GM19099 (cell line): ENCODE data around the gene VSIR.

Experiments
- POLR2A ChIP-seq: IDR thresholded peaks from 3 replicates; pipeline ENCODE4 v1.6.1; 2011; ENCODE audit warnings: low read depth; ENCODE audit not compliant: insufficient read length; ENCODE audit errors: extremely low read depth

VSIR gene

GRCh38 chr10:71773221-71773971 lies at the start of gene VSIR:
TSS of gene VSIR (minus strand) at chr10:71773520. CDS start at chr10:71773439, 81 bp downstream.
- peak; percentile 87 for TF ChIP-seq POLR2A

- no peak for TF ChIP-seq POLR2A
Observed at GRCh38 chr10:71821909-71822763, 48.8 kb upstream of the VSIR start.

DNA sequence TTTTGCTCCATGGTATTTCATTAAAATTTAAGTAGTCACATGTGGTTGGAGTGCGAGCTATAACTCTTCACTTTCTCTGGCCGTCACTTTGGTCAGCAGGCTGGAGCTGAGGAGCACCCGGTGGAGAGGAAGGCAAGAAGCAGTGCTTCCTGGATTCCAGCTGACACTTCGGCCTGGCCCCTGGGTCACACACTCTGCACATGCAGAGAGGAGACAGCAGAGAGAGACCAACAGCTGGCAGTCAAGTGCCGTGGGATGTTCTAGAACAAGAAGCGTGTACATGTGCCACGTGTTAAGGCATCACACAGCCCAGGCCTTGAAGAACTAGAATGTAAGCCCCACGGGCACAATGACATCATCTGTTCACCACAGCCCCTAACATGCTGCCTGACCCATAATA lies 47.6 kb upstream of the VSIR start:
- no peak for TF ChIP-seq POLR2A

GRCh38 chr10:71819985-71820384 lies 46.7 kb upstream of the VSIR start:
- TF ChIP-seq POLR2A = no peak

DNA sequence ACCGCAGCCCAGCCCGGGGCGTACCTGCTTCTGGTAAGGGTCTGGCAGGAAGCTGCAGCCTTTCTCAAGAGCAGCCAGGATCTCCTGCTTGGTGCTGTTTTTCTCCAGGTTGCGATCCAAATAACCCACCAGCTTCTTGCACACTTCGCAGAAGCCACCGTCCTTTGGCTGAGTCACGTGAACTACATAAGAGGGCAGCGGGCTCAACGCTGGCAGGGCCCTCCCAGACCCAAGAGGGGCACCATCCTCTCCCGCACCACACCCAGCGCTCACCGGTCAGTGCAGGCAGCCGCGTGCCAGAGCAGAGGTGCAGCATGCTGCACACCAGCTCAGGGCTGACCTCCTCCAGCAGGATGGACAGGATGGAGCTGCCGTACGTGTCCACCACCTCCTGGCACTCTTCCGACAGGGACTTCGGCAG lies 46.1 kb upstream of the VSIR start:
- TF ChIP-seq POLR2A = no peak

DNA sequence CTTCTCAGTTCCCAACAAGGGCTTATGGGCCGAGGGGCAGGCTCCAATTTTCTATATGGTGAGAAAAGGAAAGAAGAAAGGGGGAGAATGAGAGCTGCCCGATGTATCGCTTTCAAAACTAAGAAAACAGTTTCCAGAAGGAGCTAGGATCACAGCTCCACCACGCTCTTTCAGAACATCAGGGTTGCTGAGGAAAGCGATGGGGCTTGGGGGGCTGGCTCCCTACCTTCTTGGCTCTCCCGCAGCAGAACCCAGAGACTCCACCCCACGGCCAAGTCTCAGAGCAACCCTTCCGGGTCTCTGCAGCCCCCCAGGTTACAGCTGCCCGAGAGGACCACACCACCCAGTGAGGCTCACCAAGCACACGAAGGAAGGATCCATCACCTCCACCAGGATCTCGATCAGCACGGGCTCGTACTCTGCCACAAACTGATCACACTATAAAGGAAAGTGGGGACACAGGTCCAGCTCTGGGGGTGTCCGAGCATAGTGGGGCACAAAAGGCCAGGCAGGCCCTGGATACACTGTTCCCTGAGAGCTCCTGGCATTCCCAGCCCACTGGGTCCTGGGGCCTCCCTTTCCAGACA lies 45.4 kb upstream of the VSIR start:
- no peak for TF ChIP-seq POLR2A

DNA sequence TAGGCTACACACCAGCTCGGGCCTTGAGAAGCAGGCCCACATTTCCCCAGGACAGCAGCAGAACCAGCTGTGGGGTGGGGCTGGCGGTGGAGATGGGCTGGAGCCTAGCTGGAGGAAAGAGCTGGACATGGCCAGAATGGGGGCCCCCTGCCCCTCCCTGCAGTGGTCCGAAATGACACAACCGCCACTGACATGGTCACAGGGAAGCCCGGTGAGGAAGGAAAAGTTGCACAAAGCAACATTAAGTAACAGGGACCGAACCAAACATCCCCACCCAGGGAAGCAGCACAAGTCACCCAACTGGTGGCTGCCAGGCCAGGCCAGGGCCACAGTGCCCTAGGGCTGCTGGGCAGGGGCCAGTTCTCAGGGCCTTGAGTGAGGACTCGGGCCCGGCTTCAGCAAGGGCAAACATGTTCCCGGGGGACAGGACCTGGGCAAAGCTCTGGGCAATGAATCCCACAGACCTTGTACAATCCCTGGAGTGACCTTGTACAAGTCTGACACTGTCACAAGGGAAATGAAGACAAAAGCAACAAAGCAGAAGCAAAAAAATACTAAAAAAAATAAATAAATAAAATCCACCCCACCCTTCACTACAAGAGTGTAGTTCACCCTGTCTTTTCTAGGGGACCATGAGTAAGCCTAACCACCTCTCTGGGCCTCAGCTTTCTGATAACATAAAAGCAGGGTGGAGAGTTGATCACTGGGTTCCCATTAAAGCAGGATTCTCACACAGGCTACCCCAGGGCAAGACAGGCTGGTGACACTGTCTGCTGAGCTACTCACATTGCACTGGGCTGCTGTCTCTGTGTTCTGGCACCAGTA lies 44.7 kb upstream of the VSIR start:
- TF ChIP-seq POLR2A = no peak

- TF ChIP-seq POLR2A = no peak
Observed at GRCh38 chr10:71816936-71817618, 43.8 kb upstream of the VSIR start.

DNA sequence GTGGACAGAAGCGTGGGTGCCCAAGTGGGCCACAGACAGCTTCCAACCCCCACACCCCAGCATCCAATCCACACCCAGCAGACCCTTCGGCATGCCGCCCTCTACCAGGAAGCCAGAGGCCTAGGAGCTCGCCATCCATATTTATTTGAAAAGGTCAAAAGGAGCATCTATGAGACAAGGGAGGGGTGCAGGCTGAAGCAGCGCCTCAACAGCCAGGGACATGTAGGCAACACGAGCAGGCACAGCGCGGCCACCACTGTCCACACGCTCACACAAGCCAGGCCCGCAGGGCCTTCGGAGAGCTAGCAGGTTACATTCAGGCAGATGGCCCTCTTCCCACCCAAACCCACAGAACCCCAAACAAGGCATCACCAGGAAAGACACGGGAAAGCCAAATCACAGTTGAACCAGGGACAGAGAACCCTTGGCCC lies 43.1 kb upstream of the VSIR start:
- no peak for TF ChIP-seq POLR2A

- TF ChIP-seq POLR2A = no peak
Observed at GRCh38 chr10:71815515-71816130, 42.3 kb upstream of the VSIR start.

DNA sequence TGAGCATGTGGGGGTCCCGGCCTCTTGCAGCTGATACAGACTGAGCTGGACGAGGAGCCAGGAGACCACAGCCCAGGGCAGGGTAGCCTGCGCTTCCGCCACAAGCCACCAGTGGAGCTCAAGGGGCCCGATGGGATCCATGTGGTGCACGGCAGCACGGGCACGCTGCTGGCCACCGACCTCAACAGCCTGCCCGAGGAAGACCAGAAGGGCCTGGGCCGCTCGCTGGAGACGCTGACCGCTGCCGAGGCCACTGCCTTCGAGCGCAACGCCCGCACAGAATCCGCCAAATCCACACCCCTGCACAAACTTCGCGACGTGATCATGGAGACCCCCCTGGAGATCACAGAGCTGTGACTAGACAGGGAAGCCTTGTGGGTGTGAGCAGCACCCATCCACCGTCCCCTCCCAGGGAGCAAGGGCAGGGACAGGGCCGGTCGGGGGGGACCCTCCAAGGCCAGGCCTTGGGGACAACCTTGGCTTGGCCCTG lies 41.6 kb upstream of the VSIR start:
- no peak for TF ChIP-seq POLR2A

GRCh38 chr10:71812913-71813590 lies 39.7 kb upstream of the VSIR start:
- no peak for TF ChIP-seq POLR2A
